ENCODE data around the gene OPN3. TPM values are rescaled to one million over a fixed set of nuclear protein-coding genes. Genes with fewer than 3 reads are reported as not detected.
A peak's percentile ranks its signal among the peaks of the same experiment; 100 is the strongest.

OPN3 gene
- total RNA-seq, 1 donor from 2014 or later = 15.1 TPM

DNA sequence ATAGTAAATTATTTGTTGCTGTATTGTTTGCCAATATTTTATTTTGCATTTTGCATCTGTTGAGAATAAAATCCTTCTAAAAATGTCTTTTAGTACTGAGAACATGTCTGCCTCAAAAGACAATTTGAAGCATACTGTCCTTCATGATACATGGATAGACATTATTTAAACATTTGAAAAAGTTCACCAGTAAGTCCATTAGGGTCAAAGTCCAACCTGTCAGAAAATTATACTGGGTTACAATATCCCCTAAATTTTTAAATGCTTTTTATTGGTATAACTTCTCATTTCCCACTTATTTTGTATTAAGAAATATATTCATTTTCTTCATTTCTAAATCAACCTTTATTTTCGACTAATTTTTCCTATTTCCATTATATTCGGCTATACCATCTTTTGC, 9.3 kb downstream of the OPN3 start:
- Mint-ChIP-seq H3K9me3 (no peaks in the 10 kb centered on the region), H3K36me3 (ENCODE audit: low read depth) (peaks cover 29% of the 10 kb centered on the region), H3K27me3 (ENCODE audit: low read depth) (no peaks in the 10 kb centered on the region), H3K27ac (no peak overlapping the region), H3K4me3 (ENCODE audit: low read depth) (no peak overlapping the region), H3K4me1 (ENCODE audit: low read depth) (peaks cover 26% of the 10 kb centered on the region)
- intact Hi-C loops (cut with micrococcal nuclease) = no loop called here
- DNase-seq (ENCODE audit: low spot score) = no peak

GRCh38 chr1:241630476-241630875, 9.7 kb downstream of the OPN3 start:
- no peaks in the 10 kb centered on the region for H3K27me3 Mint-ChIP-seq (ENCODE audit: low read depth)
- peaks cover 26% of the 10 kb centered on the region for H3K36me3 Mint-ChIP-seq (ENCODE audit: low read depth)
- no peak for DNase-seq (ENCODE audit: low spot score)
- no peaks in the 10 kb centered on the region for H3K9me3 Mint-ChIP-seq
- intact Hi-C loops (cut with micrococcal nuclease) = no loop called here
- H3K4me3 Mint-ChIP-seq (ENCODE audit: low read depth) = no peak overlapping the region
- H3K27ac Mint-ChIP-seq = no peak overlapping the region
- peaks cover 21% of the 10 kb centered on the region for H3K4me1 Mint-ChIP-seq (ENCODE audit: low read depth)

DNA sequence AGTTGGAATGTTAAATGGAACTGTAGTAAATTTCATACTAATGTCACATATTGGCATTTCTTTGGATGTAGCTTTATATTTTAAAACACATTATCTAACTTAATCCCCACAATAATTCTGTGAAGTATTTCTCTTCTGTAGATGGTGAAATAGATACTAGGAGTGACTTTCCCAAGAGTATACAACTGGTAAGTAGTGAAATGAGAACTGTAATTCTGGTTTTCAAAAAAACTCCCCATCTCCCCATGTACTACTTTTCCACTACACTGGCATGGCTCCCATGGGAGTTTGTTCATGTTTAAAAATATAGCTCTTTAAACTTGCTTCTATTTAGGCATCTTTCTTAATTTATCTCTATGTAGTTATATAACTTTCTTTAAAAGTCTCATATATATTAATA, 10.2 kb downstream of the OPN3 start:
- no peaks in the 10 kb centered on the region for H3K9me3 Mint-ChIP-seq
- no peak overlapping the region for H3K4me3 Mint-ChIP-seq (ENCODE audit: low read depth)
- no peak overlapping the region for H3K27ac Mint-ChIP-seq
- H3K4me1 Mint-ChIP-seq (ENCODE audit: low read depth) = peaks cover 17% of the 10 kb centered on the region
- no peaks in the 10 kb centered on the region for H3K27me3 Mint-ChIP-seq (ENCODE audit: low read depth)
- intact Hi-C loops (cut with micrococcal nuclease) = no loop called here
- DNase-seq (ENCODE audit: low spot score) = no peak
- peaks cover 21% of the 10 kb centered on the region for H3K36me3 Mint-ChIP-seq (ENCODE audit: low read depth)

GRCh38 chr1:241627453-241628259, 12.5 kb downstream of the OPN3 start:
- no peaks in the 10 kb centered on the region for H3K9me3 Mint-ChIP-seq
- H3K4me3 Mint-ChIP-seq (ENCODE audit: low read depth) = peak overlapping the region; percentile 27
- peak overlapping the region; percentile 39 for H3K27ac Mint-ChIP-seq
- H3K4me1 Mint-ChIP-seq (ENCODE audit: low read depth) = peaks cover 14% of the 10 kb centered on the region
- DNase-seq (ENCODE audit: low spot score) = no peak
- H3K27me3 Mint-ChIP-seq (ENCODE audit: low read depth) = no peaks in the 10 kb centered on the region
- intact Hi-C loops (cut with micrococcal nuclease) = loop anchor here (1.0 to 2.0 kb wide), 4 partner anchors 12 to 109 kb away; partner anchors contain the start of gene FH
- peaks cover 8% of the 10 kb centered on the region for H3K36me3 Mint-ChIP-seq (ENCODE audit: low read depth)

GRCh38 chr1:241624935-241625334, 15.2 kb downstream of the OPN3 start:
- no peak overlapping the region for H3K27ac Mint-ChIP-seq
- intact Hi-C loops (cut with micrococcal nuclease) = no loop called here
- no peak for DNase-seq (ENCODE audit: low spot score)
- peaks cover 2% of the 10 kb centered on the region for H3K36me3 Mint-ChIP-seq (ENCODE audit: low read depth)
- no peaks in the 10 kb centered on the region for H3K9me3 Mint-ChIP-seq
- peaks cover 10% of the 10 kb centered on the region for H3K4me1 Mint-ChIP-seq (ENCODE audit: low read depth)
- H3K27me3 Mint-ChIP-seq (ENCODE audit: low read depth) = no peaks in the 10 kb centered on the region
- no peak overlapping the region for H3K4me3 Mint-ChIP-seq (ENCODE audit: low read depth)

GRCh38 chr1:241622669-241623068, 17.5 kb downstream of the OPN3 start:
- intact Hi-C loops (cut with micrococcal nuclease) = no loop called here
- Mint-ChIP-seq H3K4me3 (ENCODE audit: low read depth) (no peak overlapping the region), H3K27ac (no peak overlapping the region), H3K27me3 (ENCODE audit: low read depth) (no peaks in the 10 kb centered on the region), H3K9me3 (no peaks in the 10 kb centered on the region), H3K4me1 (ENCODE audit: low read depth) (peaks cover 4% of the 10 kb centered on the region), H3K36me3 (ENCODE audit: low read depth) (no peaks in the 10 kb centered on the region)
- DNase-seq (ENCODE audit: low spot score) = no peak

DNA sequence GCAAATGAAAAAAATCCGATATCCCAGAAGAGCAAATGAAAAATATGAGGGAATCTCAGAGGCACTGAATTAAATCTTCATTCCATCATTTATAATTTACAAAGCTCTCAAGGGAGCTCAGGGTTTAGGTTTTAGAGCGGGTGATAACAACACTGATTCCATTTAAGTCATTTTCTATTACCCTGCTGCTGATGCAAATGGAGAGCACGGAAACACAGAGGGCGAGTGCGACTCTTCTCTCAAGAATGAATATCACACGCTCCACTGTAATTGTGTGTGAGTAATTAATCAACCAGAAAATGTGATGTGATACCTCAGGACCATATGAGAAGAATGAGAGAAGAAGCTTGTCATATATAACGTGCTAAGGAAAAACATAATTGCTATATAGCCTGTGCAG, 22.7 kb downstream of the OPN3 start:
- Mint-ChIP-seq H3K27me3 (ENCODE audit: low read depth) (no peaks in the 10 kb centered on the region), H3K9me3 (no peaks in the 10 kb centered on the region), H3K27ac (no peak overlapping the region), H3K36me3 (ENCODE audit: low read depth) (no peaks in the 10 kb centered on the region), H3K4me1 (ENCODE audit: low read depth) (peaks cover 24% of the 10 kb centered on the region), H3K4me3 (ENCODE audit: low read depth) (no peak overlapping the region)
- DNase-seq (ENCODE audit: low spot score) = no peak
- intact Hi-C loops (cut with micrococcal nuclease) = no loop called here

GRCh38 chr1:241615043-241615974, 24.9 kb downstream of the OPN3 start:
- intact Hi-C loops (cut with micrococcal nuclease) = no loop called here
- no peak overlapping the region for H3K27ac Mint-ChIP-seq

GRCh38 chr1:241614572-241614971, 25.6 kb downstream of the OPN3 start:
- intact Hi-C loops (cut with micrococcal nuclease) = loop anchor here (5.0 kb wide), 2 partner anchors 82 to 403 kb away; partner anchors contain the start of gene KMO
- H3K4me3 Mint-ChIP-seq (ENCODE audit: low read depth) = no peak overlapping the region
- H3K36me3 Mint-ChIP-seq (ENCODE audit: low read depth) = no peaks in the 10 kb centered on the region
- peaks cover 25% of the 10 kb centered on the region for H3K4me1 Mint-ChIP-seq (ENCODE audit: low read depth)
- H3K27me3 Mint-ChIP-seq (ENCODE audit: low read depth) = no peaks in the 10 kb centered on the region
- H3K27ac Mint-ChIP-seq = no peak overlapping the region
- no peaks in the 10 kb centered on the region for H3K9me3 Mint-ChIP-seq
- DNase-seq (ENCODE audit: low spot score) = no peak

More at GRCh38 chr1:241615043-241615974, 24.9 kb downstream of the OPN3 start:
- H3K9me3 Mint-ChIP-seq = no peaks in the 10 kb centered on the region
- no peak for DNase-seq (ENCODE audit: low spot score)
- H3K36me3 Mint-ChIP-seq (ENCODE audit: low read depth) = no peaks in the 10 kb centered on the region
- no peaks in the 10 kb centered on the region for H3K27me3 Mint-ChIP-seq (ENCODE audit: low read depth)
- no peak overlapping the region for H3K4me3 Mint-ChIP-seq (ENCODE audit: low read depth)
- peaks cover 25% of the 10 kb centered on the region for H3K4me1 Mint-ChIP-seq (ENCODE audit: low read depth)

GRCh38 chr1:241614144-241614543, 26.0 kb downstream of the OPN3 start:
- no peaks in the 10 kb centered on the region for H3K36me3 Mint-ChIP-seq (ENCODE audit: low read depth)
- DNase-seq (ENCODE audit: low spot score) = no peak
- no peaks in the 10 kb centered on the region for H3K9me3 Mint-ChIP-seq
- no peak overlapping the region for H3K4me3 Mint-ChIP-seq (ENCODE audit: low read depth)
- no peak overlapping the region for H3K27ac Mint-ChIP-seq
- peaks cover 25% of the 10 kb centered on the region for H3K4me1 Mint-ChIP-seq (ENCODE audit: low read depth)
- intact Hi-C loops (cut with micrococcal nuclease) = loop anchor here (5.0 kb wide), 2 partner anchors 82 to 403 kb away; partner anchors contain the start of gene KMO
- no peaks in the 10 kb centered on the region for H3K27me3 Mint-ChIP-seq (ENCODE audit: low read depth)

- H3K9me3 Mint-ChIP-seq = no peaks in the 10 kb centered on the region
- H3K4me3 Mint-ChIP-seq (ENCODE audit: low read depth) = no peak overlapping the region
- no peak for DNase-seq (ENCODE audit: low spot score)
- intact Hi-C loops (cut with micrococcal nuclease) = loop anchor here (2.0 to 5.0 kb wide), 4 partner anchors 64 to 404 kb away; partner anchors contain the start of gene KMO
- no peaks in the 10 kb centered on the region for H3K36me3 Mint-ChIP-seq (ENCODE audit: low read depth)
- peaks cover 28% of the 10 kb centered on the region for H3K4me1 Mint-ChIP-seq (ENCODE audit: low read depth)
- no peaks in the 10 kb centered on the region for H3K27me3 Mint-ChIP-seq (ENCODE audit: low read depth)
- H3K27ac Mint-ChIP-seq = peak overlapping the region; percentile 35
Observed at GRCh38 chr1:241612533-241613477, 27.4 kb downstream of the OPN3 start.

DNA sequence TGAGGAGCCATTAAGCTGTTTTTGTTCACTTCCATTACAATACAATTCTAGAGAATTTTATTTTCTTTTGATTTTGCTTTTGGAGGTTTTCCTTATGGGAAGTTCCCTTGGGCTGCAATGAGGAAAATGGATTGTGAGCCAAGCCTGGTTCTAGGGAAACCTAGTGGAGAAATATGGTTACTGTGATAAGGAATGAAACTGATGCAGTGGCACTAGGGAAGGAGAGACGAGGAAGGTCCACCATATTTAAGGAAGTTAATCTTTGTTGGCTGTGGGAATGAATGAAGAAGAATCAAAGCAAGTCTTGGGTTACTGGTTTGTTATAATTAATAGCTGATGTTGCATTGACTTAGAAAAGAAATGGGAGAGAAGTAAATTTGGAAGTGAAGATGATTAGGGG, 28.4 kb downstream of the OPN3 start:
- no peak overlapping the region for H3K27ac Mint-ChIP-seq
- intact Hi-C loops (cut with micrococcal nuclease) = loop anchor here (1.0 to 5.0 kb wide), 7 partner anchors 16 to 406 kb away; partner anchors contain the start of genes KMO and MAP1LC3C
- H3K4me1 Mint-ChIP-seq (ENCODE audit: low read depth) = peaks cover 22% of the 10 kb centered on the region
- H3K36me3 Mint-ChIP-seq (ENCODE audit: low read depth) = no peaks in the 10 kb centered on the region
- DNase-seq (ENCODE audit: low spot score) = no peak
- no peaks in the 10 kb centered on the region for H3K9me3 Mint-ChIP-seq
- H3K4me3 Mint-ChIP-seq (ENCODE audit: low read depth) = no peak overlapping the region
- no peaks in the 10 kb centered on the region for H3K27me3 Mint-ChIP-seq (ENCODE audit: low read depth)

Measured in activated T-helper 2 cell treated with anti-CD3 and anti-CD28 coated beads, Interferon-gamma antibody, Interleukin-2, Interleukin-4, amounts not matched to agents 10 μg/mL and 5 μg/mL and 100 μg/mL, durations not matched to agents 14 hours and 24 hours and 36 hours (primary cell).